Activated T-cell treated with anti-CD3 and anti-CD28 coated beads, Interleukin-2, amount 50 U/mL, for 24 hours (primary cell): ENCODE measurements around the gene BEST4.
"Not testable (repeated sequence)": the region's sequence is repeated elsewhere in the genome, so short reads cannot be mapped to it uniquely, and the experiment has no call there.

Source experiments
- DNase-seq: peaks from one replicate; pipeline ENCODE4 v3.0.0-alpha.2; 2020
- H3K27ac Mint-ChIP-seq: 2 replicates; pipeline ENCODE4 v1.8.0; 2020; ENCODE audit warnings: mild to moderate bottlenecking, mixed read lengths
- H3K27me3 Mint-ChIP-seq: 2 replicates; pipeline ENCODE4 v1.8.0; 2020; ENCODE audit warnings: mixed read lengths
- H3K36me3 Mint-ChIP-seq: 2 replicates; pipeline ENCODE4 v1.8.0; 2020; ENCODE audit warnings: low read depth, mixed read lengths
- H3K4me1 Mint-ChIP-seq: 2 replicates; pipeline ENCODE4 v1.8.0; 2020; ENCODE audit warnings: low read depth, mixed read lengths
- H3K4me3 Mint-ChIP-seq: 2 replicates; pipeline ENCODE4 v1.8.0; 2020; ENCODE audit warnings: mild to moderate bottlenecking, moderate library complexity, mixed read lengths
- H3K9me3 Mint-ChIP-seq: 2 replicates; pipeline ENCODE4 v1.8.0; 2020; ENCODE audit warnings: mixed read lengths

BEST4 gene

DNA sequence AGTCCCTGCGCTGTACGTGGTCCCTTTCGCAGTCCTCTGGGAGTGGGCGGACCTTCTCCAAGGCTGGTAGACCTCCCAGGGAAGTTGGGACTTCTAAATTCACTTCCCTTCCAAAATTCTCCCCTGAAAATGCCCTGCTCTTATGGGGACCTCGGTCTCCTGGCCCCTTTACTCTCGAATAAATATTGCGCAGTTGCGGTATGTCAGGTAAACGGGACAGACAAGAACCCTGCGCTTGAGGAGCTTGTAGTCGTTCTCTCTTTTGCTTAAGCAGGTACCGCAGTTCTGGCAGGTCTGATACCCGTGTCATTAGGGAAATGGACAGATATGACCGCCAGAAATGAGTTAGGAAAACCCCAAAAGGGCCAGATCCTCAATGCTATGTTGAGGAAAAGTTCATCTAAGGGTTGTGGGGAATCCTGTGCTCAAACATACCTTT is 47.8 kb downstream of the BEST4 start:
- Mint-ChIP-seq H3K9me3 (no peaks in the 10 kb centered on the region), H3K27me3 (no peaks in the 10 kb centered on the region)

GRCh38 chr1:44739307-44740178 is 48.4 kb downstream of the BEST4 start, which contains the start of gene KIF2C:
KIF2C (plus strand) TSS chr1:44739837; CDS start chr1:44739933, 96 bp downstream.
- H3K27me3 Mint-ChIP-seq = no peaks in the 10 kb centered on the region
- peaks cover 27% of the 10 kb centered on the region for H3K4me1 Mint-ChIP-seq
- H3K27ac Mint-ChIP-seq = peak within 1 kb of the TSS; percentile 97
- no peaks in the 10 kb centered on the region for H3K9me3 Mint-ChIP-seq
- peak within 1 kb of the TSS; percentile 95 for H3K4me3 Mint-ChIP-seq
- H3K36me3 Mint-ChIP-seq = peaks cover 46% of the 10 kb centered on the region
- peak; percentile 99 for DNase-seq

More for the DNA sequence above, 47.8 kb downstream of the BEST4 start:
- H3K36me3 Mint-ChIP-seq = peaks cover 51% of the 10 kb centered on the region
- DNase-seq = no peak
- H3K4me3 Mint-ChIP-seq = peak overlapping the region; percentile 95
- peaks cover 27% of the 10 kb centered on the region for H3K4me1 Mint-ChIP-seq
- H3K27ac Mint-ChIP-seq = peak overlapping the region; percentile 97

DNA sequence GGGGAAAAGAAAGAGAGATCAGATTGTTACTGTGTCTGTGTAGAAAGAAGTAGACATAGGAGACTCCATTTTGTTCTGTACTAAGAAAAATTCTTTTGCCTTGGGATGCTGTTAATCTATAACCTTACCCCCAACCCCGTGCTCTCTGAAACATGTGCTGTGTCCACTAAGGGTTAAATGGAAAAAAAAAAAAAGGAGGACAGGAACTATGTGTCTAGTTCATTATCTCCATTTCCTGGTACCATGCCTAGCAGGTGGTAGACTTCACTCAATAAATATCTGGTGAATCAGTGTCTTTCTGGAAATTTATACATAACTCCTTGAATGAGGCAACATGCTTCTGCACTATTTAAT is 49.0 kb downstream of the BEST4 start:
- peak overlapping the region; percentile 95 for H3K4me3 Mint-ChIP-seq
- peaks cover 40% of the 10 kb centered on the region for H3K36me3 Mint-ChIP-seq
- not testable (repeated sequence) for H3K9me3 Mint-ChIP-seq, DNase-seq, H3K27me3 Mint-ChIP-seq
- peaks cover 27% of the 10 kb centered on the region for H3K4me1 Mint-ChIP-seq
- peak overlapping the region; percentile 97 for H3K27ac Mint-ChIP-seq

DNA sequence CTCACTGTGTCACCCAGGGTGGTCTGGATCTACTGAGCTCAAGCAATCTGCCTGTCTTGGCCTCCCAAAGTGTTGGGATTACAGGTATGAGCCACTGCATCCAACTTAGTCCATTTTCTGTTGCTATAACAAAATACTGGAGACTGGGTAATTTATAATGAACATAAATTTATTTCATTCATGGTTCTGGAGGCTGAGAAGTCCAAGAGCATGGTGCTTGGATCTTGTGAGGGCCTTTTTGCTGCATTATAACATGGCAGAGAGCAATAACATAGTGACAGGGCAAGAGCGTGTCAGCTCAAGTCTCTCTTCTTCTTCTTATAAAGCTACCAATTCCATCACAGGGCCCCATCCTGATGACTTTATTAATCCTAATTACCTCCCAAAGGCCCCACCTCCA is 52.0 kb downstream of the BEST4 start:
- peaks cover 19% of the 10 kb centered on the region for H3K36me3 Mint-ChIP-seq
- DNase-seq = no peak
- H3K27ac Mint-ChIP-seq = no peak overlapping the region
- peaks cover 30% of the 10 kb centered on the region for H3K4me1 Mint-ChIP-seq
- H3K9me3 Mint-ChIP-seq = no peaks in the 10 kb centered on the region
- no peak overlapping the region for H3K4me3 Mint-ChIP-seq
- no peaks in the 10 kb centered on the region for H3K27me3 Mint-ChIP-seq

DNA sequence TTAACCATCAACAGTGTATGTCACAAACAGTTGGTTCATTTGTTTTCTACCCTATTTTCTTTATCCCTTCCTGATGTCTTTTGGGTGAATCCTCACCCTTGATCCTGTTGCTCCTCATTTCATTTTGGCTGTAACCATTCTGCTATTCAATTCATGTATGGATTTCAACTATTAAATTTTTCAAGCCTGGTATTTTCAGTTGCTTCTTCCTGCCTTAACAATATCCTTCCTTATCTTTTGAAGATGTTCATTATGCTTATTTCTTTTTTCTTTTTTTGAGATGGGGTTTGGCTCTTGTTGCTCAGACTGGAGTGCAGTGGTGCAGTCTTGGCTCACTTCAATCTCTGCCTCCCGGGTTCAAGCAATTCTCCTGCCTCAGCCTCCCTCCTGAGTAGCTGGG is 54.2 kb downstream of the BEST4 start:
- peaks cover 27% of the 10 kb centered on the region for H3K4me1 Mint-ChIP-seq
- H3K4me3 Mint-ChIP-seq = no peak overlapping the region
- H3K27ac Mint-ChIP-seq = no peak overlapping the region
- H3K9me3 Mint-ChIP-seq = no peaks in the 10 kb centered on the region
- no peak for DNase-seq
- H3K27me3 Mint-ChIP-seq = no peaks in the 10 kb centered on the region
- no peaks in the 10 kb centered on the region for H3K36me3 Mint-ChIP-seq
